Measurements from ENCODE around the gene PDLIM3.
"Not testable (repeated sequence)": the region's sequence is repeated elsewhere in the genome, so short reads cannot be mapped to it uniquely, and the experiment has no call there.

PDLIM3 gene

DNA sequence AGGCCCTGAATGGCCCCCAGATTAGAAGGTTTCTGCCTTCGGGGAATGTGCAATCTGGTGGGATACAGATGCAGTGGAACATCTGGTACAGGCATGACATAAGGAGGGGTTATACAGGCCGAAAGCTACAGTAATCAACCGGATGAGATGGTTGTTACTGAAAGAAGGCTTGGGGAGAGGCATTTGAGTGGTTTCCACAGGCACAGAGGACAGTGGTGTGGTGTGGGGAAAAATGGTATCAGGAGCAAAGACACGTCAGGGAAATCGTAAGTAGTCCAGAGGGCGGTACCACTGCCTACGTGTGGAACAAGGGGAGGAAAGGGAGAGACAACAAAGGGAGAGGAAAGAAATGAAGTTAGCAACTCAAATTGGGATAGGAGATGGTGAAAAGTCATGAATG lies 3.0 kb downstream of the PDLIM3 start:
- Histone ChIP-seq H3K36me3 (ENCODE audit: insufficient read depth, low read length) (no peaks in the 10 kb centered on the region), H3K4me3 (ENCODE audit: low read depth in 1 of 2, low read length in 2 of 2) (no peak overlapping the region), H3K79me2 (ENCODE audit: insufficient read depth, low read length) (no peaks in the 10 kb centered on the region), H3K9me3 (ENCODE audit: insufficient read depth, low read length, severe bottlenecking) (no peaks in the 10 kb centered on the region), H3K27me3 (ENCODE audit: insufficient read depth, low read length, poor library complexity) (peaks cover 4% of the 10 kb centered on the region), H4K20me1 (ENCODE audit: insufficient read depth, low read length) (no peaks in the 10 kb centered on the region), H2AFZ (ENCODE audit: low read depth, low read length) (no peak overlapping the region), H3K4me2 (ENCODE audit: insufficient read depth, low read length) (no peak overlapping the region), H3K4me1 (ENCODE audit: insufficient read depth, low read length) (no peaks in the 10 kb centered on the region), H3K27ac (ENCODE audit: low read length) (no peak overlapping the region), H3K9ac (ENCODE audit: low read depth, low read length) (no peak overlapping the region)
- ATAC-seq (ENCODE audit: insufficient read depth, low read depth) (no peak), DNase-seq (no peak)
- TF ChIP-seq, protein P1, sequence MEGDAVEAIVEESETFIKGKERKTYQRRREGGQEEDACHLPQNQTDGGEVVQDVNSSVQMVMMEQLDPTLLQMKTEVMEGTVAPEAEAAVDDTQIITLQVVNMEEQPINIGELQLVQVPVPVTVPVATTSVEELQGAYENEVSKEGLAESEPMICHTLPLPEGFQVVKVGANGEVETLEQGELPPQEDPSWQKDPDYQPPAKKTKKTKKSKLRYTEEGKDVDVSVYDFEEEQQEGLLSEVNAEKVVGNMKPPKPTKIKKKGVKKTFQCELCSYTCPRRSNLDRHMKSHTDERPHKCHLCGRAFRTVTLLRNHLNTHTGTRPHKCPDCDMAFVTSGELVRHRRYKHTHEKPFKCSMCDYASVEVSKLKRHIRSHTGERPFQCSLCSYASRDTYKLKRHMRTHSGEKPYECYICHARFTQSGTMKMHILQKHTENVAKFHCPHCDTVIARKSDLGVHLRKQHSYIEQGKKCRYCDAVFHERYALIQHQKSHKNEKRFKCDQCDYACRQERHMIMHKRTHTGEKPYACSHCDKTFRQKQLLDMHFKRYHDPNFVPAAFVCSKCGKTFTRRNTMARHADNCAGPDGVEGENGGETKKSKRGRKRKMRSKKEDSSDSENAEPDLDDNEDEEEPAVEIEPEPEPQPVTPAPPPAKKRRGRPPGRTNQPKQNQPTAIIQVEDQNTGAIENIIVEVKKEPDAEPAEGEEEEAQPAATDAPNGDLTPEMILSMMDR (IDR thresholded peaks at IDR 0.05; ENCODE audit: borderline replicate concordance, extremely low read depth, low read length, poor library complexity, severe bottlenecking): no peak

DNA sequence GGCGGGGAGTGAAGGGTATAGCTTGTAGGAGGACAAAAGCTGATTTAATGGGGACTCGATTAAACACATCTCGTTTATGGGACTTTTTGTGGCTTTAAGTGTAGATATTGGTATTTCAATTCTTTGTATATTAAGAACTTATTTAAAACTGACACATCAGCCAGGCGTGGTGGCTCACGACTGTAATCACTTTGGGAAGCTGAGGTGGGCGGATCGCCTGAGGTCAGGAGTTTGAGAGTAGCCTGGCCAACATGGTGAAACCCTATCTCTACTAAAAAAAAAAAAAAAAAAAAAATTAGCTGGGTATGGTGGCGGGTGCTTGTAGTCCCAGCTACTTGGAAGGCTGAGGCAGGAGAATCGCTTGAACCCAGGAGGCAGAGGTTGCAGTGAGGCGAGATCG lies 3.7 kb downstream of the PDLIM3 start:
- not testable (repeated sequence) for DNase-seq; ATAC-seq (ENCODE audit: insufficient read depth, low read depth); H3K4me3 ChIP-seq (ENCODE audit: low read depth in 1 of 2, low read length in 2 of 2); H2AFZ ChIP-seq (ENCODE audit: low read depth, low read length); H3K9me3 ChIP-seq (ENCODE audit: insufficient read depth, low read length, severe bottlenecking); H3K27me3 ChIP-seq (ENCODE audit: insufficient read depth, low read length, poor library complexity); H3K27ac ChIP-seq (ENCODE audit: low read length); H3K36me3 ChIP-seq (ENCODE audit: insufficient read depth, low read length); H4K20me1 ChIP-seq (ENCODE audit: insufficient read depth, low read length); H3K4me2 ChIP-seq (ENCODE audit: insufficient read depth, low read length); H3K79me2 ChIP-seq (ENCODE audit: insufficient read depth, low read length); H3K9ac ChIP-seq (ENCODE audit: low read depth, low read length); H3K4me1 ChIP-seq (ENCODE audit: insufficient read depth, low read length)

- TF ChIP-seq, protein P1 (IDR thresholded peaks at IDR 0.05; ENCODE audit: borderline replicate concordance, extremely low read depth, low read length, poor library complexity, severe bottlenecking): no peak
- no peak for TF ChIP-seq EZH2 (IDR thresholded peaks at IDR 0.05; ENCODE audit: borderline replicate concordance, low read depth, low read length, severe bottlenecking)
- Histone ChIP-seq H3K36me3 (ENCODE audit: insufficient read depth, low read length) (no peaks in the 10 kb centered on the region), H2AFZ (ENCODE audit: low read depth, low read length) (no peak overlapping the region), H3K4me3 (ENCODE audit: low read depth in 1 of 2, low read length in 2 of 2) (no peak overlapping the region), H3K9me3 (ENCODE audit: insufficient read depth, low read length, severe bottlenecking) (no peaks in the 10 kb centered on the region), H3K4me1 (ENCODE audit: insufficient read depth, low read length) (no peaks in the 10 kb centered on the region), H3K4me2 (ENCODE audit: insufficient read depth, low read length) (no peak overlapping the region), H3K79me2 (ENCODE audit: insufficient read depth, low read length) (no peaks in the 10 kb centered on the region), H3K27ac (ENCODE audit: low read length) (no peak overlapping the region), H4K20me1 (ENCODE audit: insufficient read depth, low read length) (no peaks in the 10 kb centered on the region), H3K27me3 (ENCODE audit: insufficient read depth, low read length, poor library complexity) (peaks cover 4% of the 10 kb centered on the region), H3K9ac (ENCODE audit: low read depth, low read length) (no peak overlapping the region)
- DNase-seq (no peak), ATAC-seq (ENCODE audit: insufficient read depth, low read depth) (no peak)
Observed at GRCh38 chr4:185529413-185529812, 5.9 kb downstream of the PDLIM3 start.

- no peak overlapping the region for H3K4me2 ChIP-seq (ENCODE audit: insufficient read depth, low read length)
Observed at GRCh38 chr4:185524888-185525863, 10.1 kb downstream of the PDLIM3 start.

More at GRCh38 chr4:185524888-185525863, 10.1 kb downstream of the PDLIM3 start:
- Histone ChIP-seq H3K4me1 (ENCODE audit: insufficient read depth, low read length) (no peaks in the 10 kb centered on the region), H3K27me3 (ENCODE audit: insufficient read depth, low read length, poor library complexity) (no peaks in the 10 kb centered on the region), H3K9ac (ENCODE audit: low read depth, low read length) (no peak overlapping the region), H2AFZ (ENCODE audit: low read depth, low read length) (no peak overlapping the region), H4K20me1 (ENCODE audit: insufficient read depth, low read length) (no peaks in the 10 kb centered on the region), H3K27ac (ENCODE audit: low read length) (no peak overlapping the region), H3K36me3 (ENCODE audit: insufficient read depth, low read length) (no peaks in the 10 kb centered on the region), H3K4me3 (ENCODE audit: low read depth in 1 of 2, low read length in 2 of 2) (no peak overlapping the region), H3K9me3 (ENCODE audit: insufficient read depth, low read length, severe bottlenecking) (no peaks in the 10 kb centered on the region), H3K79me2 (ENCODE audit: insufficient read depth, low read length) (no peaks in the 10 kb centered on the region)
- ATAC-seq (ENCODE audit: insufficient read depth, low read depth): no peak
- DNase-seq: no peak
- no peak for TF ChIP-seq EZH2 (IDR thresholded peaks at IDR 0.05; ENCODE audit: borderline replicate concordance, low read depth, low read length, severe bottlenecking)
- TF ChIP-seq, protein P1 (IDR thresholded peaks at IDR 0.05; ENCODE audit: borderline replicate concordance, extremely low read depth, low read length, poor library complexity, severe bottlenecking): no peak

All from DND-41 (cell line).